ENCODE measurements around the gene ASCL1.

GRCh38 chr12:102971227-102971626 lies 13.8 kb downstream of the ASCL1 start:
- TF ChIP-seq CTCF (IDR thresholded peaks at IDR 0.05) (no peak), EZH2 (IDR thresholded peaks at IDR 0.05) (no peak)

Data from neural progenitor cell (in vitro differentiated cells).